Stimulated activated CD8-positive, alpha-beta memory T cell treated with anti-CD3 and anti-CD28 coated beads, Interleukin-4, amount 100 ng/mL, for 4 hours (primary cell): ENCODE results near the gene TET2.

Source experiments
- DNase-seq, 2 donors: peaks; one replicate each; pipeline ENCODE4 v3.0.0-alpha.2; 2020; ENCODE audit warnings: low read depth in 2 of 2, low spot score in 1 of 2

TET2 gene

GRCh38 chr4:105181259-105181658, 34.6 kb downstream of the TET2 start:
- no peak for DNase-seq

DNA sequence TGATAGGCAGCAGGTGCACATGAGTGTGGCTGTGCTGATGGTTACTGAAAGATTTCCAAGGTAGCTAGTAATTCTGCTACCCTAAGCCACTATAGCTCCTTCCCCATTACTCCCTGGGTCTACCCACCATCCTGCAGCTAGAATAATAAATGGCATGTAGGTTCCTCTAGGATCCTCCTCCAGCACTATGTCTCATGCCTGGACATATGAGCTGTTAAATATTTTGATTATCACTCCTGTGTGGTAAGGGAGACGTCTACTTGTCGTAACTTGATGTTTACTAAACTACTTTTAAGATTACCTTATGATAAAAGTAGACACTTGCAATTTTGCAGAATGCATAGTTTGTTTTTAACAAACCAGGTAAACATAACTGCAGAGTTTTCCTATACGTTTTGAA, 35.5 kb downstream of the TET2 start:
- no peak for DNase-seq

GRCh38 chr4:105184316-105184980, 37.8 kb downstream of the TET2 start:
- DNase-seq: no peak

- no peak for DNase-seq
Measured at GRCh38 chr4:105186701-105187161, 40.1 kb downstream of the TET2 start.

DNA sequence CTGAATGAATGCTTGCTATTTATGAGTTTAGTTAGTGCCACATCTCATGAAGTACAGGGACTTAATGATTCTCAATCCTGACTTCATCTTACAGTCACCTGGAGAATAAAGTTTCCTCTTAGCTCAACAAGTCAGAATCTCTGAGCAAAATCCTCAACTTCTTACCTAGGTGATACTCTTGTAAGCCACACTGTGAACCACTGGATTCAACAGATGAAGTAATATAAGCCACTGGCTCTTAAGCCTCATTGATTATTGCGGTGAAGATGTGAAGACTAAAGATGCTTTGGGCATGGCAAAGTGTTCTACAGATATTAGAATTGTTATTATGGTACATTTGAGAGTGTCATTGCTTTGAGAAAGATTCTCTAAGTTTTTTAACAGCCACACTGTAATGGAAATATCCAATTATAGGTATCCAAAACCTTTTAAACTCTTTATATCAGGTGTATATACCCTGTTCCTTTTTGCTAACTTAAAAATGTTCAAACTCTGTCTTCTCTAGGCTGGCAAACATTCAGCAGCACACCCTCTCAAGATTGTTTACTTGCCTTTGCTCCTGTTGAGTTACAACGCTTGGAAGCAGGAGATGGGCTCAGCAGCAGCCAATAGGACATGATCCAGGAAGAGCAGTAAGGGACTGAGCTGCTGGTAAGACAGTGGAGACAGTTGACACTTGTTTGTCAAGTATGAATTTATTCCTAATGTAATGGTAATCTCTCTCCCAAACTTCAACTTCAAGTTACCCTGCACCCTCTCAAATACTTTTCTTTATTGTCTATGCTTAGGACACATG, 43.4 kb downstream of the TET2 start:
- no peak for DNase-seq

- DNase-seq: no peak
Measured at GRCh38 chr4:105191621-105192210, 45.0 kb downstream of the TET2 start.

GRCh38 chr4:105192474-105192873, 45.8 kb downstream of the TET2 start:
- no peak for DNase-seq

DNA sequence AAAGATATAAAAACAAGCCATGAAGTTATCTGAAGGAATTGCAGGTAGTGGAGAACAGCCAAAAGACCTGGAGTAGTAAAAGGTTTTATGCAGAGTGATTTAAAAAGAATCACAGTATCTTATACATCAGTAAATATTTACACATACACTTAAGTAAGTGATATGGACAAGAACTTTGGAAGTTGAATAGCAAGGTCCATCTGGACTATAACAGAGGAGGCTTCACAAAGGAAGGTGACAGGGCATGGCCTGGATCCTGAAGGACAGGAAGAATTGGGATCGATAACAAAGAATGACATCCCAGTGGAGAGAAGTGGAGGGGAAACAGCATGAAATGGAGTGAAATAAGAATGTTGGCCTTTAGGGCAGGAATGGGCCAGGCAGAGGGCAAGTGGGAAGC, 46.2 kb downstream of the TET2 start:
- DNase-seq: no peak

DNA sequence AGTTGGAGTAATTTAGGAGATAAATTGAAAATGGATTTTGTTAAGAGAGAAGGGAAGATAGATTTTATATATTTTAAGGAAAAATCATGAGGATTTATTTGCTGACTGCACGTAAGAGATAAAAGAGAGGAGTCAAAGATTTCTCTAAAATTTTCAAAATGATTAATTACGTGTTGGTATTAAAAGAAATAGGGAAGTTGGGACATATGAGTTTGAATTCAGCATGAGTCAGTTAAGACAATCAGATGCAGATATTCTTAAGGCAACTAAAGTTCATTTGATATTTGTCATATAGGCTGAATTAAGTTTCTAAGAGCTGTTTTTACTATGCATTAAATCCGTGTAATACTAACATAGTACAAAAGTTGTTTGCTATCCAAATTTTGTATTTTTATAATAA, 46.9 kb downstream of the TET2 start:
- no peak for DNase-seq

DNA sequence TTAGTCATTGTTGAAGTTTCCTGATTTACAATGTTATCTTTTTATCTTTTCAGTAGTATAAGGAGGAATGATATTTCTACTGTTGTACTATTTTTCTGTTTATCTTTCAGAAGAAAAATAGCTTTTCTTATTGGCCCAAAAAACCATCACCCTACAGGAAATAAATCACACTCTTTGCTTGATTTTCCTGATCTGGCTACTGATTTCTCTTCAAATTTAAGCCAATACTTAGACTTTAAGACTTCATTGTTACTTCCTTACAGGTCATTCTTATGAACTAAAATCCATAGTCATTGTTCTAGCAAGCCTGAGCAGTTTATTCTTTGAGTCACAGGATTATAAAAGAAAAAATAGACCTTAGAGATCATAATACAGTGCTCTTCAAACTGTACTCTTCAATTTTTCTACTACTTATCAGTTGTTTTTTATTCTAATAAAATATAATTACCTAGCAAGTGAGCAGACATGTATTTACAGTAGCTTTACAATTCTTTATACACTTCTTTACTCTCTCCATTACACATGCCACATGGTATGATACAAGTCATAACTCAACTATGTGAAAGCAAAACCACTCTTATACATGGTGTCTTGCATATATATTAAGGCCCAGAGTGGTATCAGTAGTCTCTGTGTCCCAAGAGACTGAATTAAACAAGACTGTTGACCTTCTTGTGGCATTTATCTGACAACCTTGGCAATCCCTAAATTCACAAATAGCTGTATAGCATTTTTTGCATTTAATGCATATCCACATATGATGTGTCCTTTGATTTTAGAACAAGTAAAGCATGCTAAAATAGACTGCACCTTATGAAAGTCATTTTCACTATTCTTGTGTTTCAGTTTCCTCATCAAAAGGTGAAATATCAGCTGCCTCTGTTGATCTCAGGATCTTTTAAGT, 47.9 kb downstream of the TET2 start:
- DNase-seq: no peak

- DNase-seq: no peak
Measured at GRCh38 chr4:105196523-105197145, 50.0 kb downstream of the TET2 start.

- no peak for DNase-seq
Measured at GRCh38 chr4:105197777-105198176, 51.1 kb downstream of the TET2 start.

DNA sequence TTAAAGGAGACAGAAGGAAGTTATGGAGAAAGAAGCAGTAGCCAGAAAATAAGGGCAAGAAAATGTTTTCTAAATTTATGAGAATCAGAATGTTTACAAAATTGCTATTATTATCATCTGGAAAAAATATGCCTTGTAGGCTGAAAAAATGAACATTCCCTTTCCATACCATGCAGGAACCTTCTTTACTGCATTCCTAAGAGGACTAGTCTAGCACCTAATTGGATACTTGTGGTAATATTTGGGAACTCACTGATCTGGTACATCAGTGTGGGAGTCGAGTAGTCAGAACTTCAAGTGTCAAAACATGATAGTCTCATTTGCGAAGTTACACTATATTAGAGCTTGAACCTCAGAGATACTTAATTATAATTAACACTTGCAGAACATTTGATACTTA, 51.9 kb downstream of the TET2 start:
- DNase-seq: no peak

GRCh38 chr4:105206214-105206613, 59.5 kb downstream of the TET2 start:
- no peak for DNase-seq

- DNase-seq: no peak
Measured at GRCh38 chr4:105207386-105207785, 60.7 kb downstream of the TET2 start.

DNA sequence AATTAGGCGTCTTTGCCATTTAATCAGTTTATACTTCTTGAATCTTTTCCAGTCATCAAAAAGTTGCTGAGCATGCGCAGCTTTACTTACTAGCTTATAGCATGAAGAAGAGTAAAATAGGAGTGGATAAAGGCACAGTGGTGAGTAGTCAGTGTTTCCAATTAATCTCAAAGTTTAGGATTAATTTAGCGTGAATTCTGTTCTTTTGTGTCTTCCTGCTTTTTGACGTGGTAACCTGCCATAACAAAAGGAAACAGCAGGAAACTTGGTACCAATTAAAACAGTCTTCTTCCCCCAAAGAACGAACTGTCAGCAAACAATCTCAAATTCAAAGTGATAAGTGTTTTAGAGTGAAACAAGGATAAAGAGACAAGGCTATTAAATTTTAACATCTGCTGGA, 61.9 kb downstream of the TET2 start:
- DNase-seq: no peak

DNA sequence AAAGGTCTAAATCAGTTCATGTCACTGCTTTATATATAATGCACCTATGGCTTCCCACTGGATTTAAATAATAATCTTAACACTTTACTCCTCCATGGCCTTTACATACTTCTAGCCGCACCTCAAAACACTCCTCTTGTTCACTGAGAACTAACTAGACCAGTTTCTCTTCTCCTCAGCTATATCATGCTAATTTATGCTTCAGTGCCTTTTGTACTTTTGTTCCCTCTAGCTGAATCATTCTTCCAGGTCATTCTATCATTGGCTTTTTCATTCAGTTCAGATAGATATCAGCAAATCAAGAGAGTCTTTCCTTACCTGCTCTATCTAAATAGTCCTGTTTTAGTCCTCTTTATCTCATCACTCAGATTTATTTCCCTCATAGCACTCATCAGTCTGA, 64.2 kb downstream of the TET2 start:
- no peak for DNase-seq

DNA sequence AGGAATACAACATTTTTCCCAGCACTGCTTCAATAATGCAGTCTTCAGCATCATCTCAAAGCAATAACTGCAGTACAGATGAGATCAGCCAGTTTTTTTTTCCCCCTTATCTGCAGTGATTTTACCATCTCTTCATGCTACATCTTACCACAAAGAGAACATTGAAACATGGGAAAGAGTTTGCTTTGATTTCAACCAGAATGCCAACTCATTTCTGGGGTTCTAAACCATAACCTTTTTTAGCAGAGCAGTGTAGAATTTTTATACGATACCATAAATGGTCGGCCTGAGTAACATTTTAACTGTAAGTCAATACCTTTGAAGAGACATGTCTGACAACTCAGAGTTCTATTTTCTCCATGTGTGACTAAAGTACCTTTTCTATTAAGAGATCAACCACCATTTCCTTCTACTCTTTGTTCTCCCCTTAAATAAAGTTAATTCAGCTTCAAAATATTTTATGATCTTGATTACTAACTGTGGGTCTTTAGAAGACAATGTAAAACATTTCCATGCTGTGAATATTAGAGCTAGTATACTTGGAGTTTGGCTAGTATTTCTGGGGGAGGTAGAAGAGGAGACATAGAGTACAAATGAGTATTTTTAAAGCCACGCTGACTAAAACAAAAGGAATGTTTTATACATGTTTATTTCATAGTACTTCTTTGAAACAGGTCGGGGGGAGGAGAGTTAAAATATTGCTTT, 69.1 kb downstream of the TET2 start:
- no peak for DNase-seq

GRCh38 chr4:105225500-105225899, 78.8 kb downstream of the TET2 start:
- no peak for DNase-seq

DNA sequence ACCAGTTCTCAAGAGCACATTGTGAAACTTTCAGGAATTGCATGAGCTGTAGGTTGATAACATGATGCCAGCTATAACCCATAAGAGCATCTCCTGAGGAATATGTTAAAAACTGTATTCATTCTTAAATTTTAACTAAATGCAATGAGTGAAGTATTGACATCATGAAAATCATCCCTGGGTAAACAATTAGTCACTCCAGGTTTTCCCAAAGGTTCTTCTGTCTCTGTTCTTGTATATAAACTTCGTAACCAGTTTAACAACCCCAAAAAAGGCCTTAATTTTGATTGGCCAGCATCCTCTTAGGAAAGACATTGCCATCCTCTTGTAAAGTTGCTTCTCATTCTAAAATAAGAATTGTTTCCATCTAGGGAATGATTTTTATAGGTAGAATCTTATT, 80.4 kb downstream of the TET2 start:
- no peak for DNase-seq
